Body of pancreas (tissue), 4 donors: ENCODE results near the gene TBC1D24. TPM values are rescaled to one million over a fixed set of nuclear protein-coding genes. Genes with fewer than 3 reads are reported as not detected.

Experiments used
- ATAC-seq: fragments of 150-250 bp; one replicate; pipeline ENCODE4 v1.9.1; 2016
- DNase-seq, 4 donors: peaks; one replicate each; pipeline ENCODE4 v3.0.0-alpha.2; 2019
- H3K27ac ChIP-seq, 4 donors: fragments of 200-600 bp; sonication (generic); 1 replicate in 3 of 4; 2 replicates in 1 of 4; pipeline versions ENCODE4 v1.5.1 to v1.6.1; 2016 to 2019; ENCODE audit warnings: mild to moderate bottlenecking in 1 of 4, mixed read lengths in 1 of 4, moderate library complexity in 1 of 4
- H3K27me3 ChIP-seq, 2 donors: fragments of 200-600 bp; sonication (generic); one replicate each; pipeline ENCODE4 v1.6.0; 2016; ENCODE audit warnings: mild to moderate bottlenecking in 1 of 2
- H3K36me3 ChIP-seq, 2 donors: fragments of 200-600 bp; sonication (generic); replicated peaks in 1 of 2; 2 replicates each; pipeline ENCODE4 v1.5.1; 2016; ENCODE audit warnings: low read depth in 2 of 2; ENCODE audit not compliant: insufficient read depth in 1 of 2
- H3K4me1 ChIP-seq: fragments of 200-600 bp; sonication (generic); one replicate; pipeline ENCODE4 v1.6.0; 2016
- H3K4me3 ChIP-seq, 2 donors: fragments of 200-600 bp; sonication (generic); 1 replicate in 1 of 2; 2 replicates in 1 of 2; pipeline ENCODE4 v1.5.1; 2016 to 2019
- H3K9me3 ChIP-seq, 3 donors: fragments of 200-600 bp; sonication (generic); 1 replicate in 2 of 3; 2 replicates in 1 of 3; pipeline ENCODE4 v1.5.1; 2016
- POLR2A ChIP-seq, 3 donors: fragments of 450-650 bp; IDR thresholded peaks; one replicate each; pipeline ENCODE4 v1.6.1; 2016; ENCODE audit warnings: antibody characterized with exemption in 3 of 3, mild to moderate bottlenecking in 2 of 3
- WGBS, 2 donors: methylation state at CpG; one replicate each; pipeline ENCODE4 v1.1.5; 2017; 5-methylcytosine and 5-hydroxymethylcytosine counted together
- intact Hi-C: fragments of 100-400 bp; cut with DNase I; formaldehyde crosslinking; loops from one replicate; pipeline ENCODE4 v1.15.1; 2023
- total RNA-seq, 2 donors: library from RNA; depleted of rRNA; stranded (reverse); fragments of >200 nt; gene quantifications; one replicate each; pipeline ENCODE4 v1.1.0, GENCODE V29; 2016
- TF ChIP-seq, protein P1 (sequence below), 7 experiments: fragments of 450-650 bp in 4 of 7; fragments of 200-600 bp in 3 of 7; sonication (generic) in 3 of 7; IDR thresholded peaks; one replicate each; pipeline ENCODE4 v1.5.1; 2016 to 2019; ENCODE audit warnings: antibody characterized with exemption in 7 of 7

Gene TBC1D24
- total RNA-seq, 2 donors from 2014 or later = 18.7 to 30.0 TPM

GRCh38 chr16:2428051-2428783, 46.7 kb upstream of the TBC1D24 start:
- ATAC-seq (peak; percentile 12), DNase-seq (peak; percentile 44 to 61 (median 54))
- Histone ChIP-seq H3K9me3 (no peaks in the 10 kb centered on the region), H3K4me3 (peak overlapping the region; percentile 13 to 45), H3K27ac (peak overlapping the region; percentile 33 to 83 (median 57)), H3K4me1 (peaks cover 18% of the 10 kb centered on the region), H3K27me3 (no peaks in the 10 kb centered on the region), H3K36me3 (no peaks in the 10 kb centered on the region)
- WGBS, 2 donors = 33 to 66% methylated on average over 12 to 28 of the region's 28 CpGs
- intact Hi-C loops = loop anchor here (5.0 kb wide), 1 partner anchor 91 kb away; no protein-coding TSS in a partner anchor
- TF ChIP-seq, protein P1, sequence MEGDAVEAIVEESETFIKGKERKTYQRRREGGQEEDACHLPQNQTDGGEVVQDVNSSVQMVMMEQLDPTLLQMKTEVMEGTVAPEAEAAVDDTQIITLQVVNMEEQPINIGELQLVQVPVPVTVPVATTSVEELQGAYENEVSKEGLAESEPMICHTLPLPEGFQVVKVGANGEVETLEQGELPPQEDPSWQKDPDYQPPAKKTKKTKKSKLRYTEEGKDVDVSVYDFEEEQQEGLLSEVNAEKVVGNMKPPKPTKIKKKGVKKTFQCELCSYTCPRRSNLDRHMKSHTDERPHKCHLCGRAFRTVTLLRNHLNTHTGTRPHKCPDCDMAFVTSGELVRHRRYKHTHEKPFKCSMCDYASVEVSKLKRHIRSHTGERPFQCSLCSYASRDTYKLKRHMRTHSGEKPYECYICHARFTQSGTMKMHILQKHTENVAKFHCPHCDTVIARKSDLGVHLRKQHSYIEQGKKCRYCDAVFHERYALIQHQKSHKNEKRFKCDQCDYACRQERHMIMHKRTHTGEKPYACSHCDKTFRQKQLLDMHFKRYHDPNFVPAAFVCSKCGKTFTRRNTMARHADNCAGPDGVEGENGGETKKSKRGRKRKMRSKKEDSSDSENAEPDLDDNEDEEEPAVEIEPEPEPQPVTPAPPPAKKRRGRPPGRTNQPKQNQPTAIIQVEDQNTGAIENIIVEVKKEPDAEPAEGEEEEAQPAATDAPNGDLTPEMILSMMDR (IDR thresholded peaks at IDR 0.05) = peak in 4 of 7 experiments; percentile 34 to 49 (median 40)
- TF ChIP-seq POLR2A (IDR thresholded peaks at IDR 0.05) = no peak

GRCh38 chr16:2428784-2429033, 46.2 kb upstream of the TBC1D24 start:
- H3K27me3 ChIP-seq = no peaks in the 10 kb centered on the region
- H3K4me3 ChIP-seq = peak overlapping the region; percentile 13 to 45
- DNase-seq (no peak), ATAC-seq (peak; percentile 58)
- 0 to 1% methylated on average over 14 to 19 of the region's 24 CpGs for WGBS, 2 donors
- intact Hi-C loops = loop anchor here (5.0 kb wide), 1 partner anchor 91 kb away; no protein-coding TSS in a partner anchor
- TF ChIP-seq, protein P1 (IDR thresholded peaks at IDR 0.05) = no peak
- TF ChIP-seq POLR2A (IDR thresholded peaks at IDR 0.05) = peak in 1 of 3 donors; percentile 6
- peaks cover 18% of the 10 kb centered on the region for H3K4me1 ChIP-seq
- H3K27ac ChIP-seq = peak overlapping the region; percentile 33 to 83 (median 57)
- H3K9me3 ChIP-seq = no peaks in the 10 kb centered on the region
- H3K36me3 ChIP-seq = no peaks in the 10 kb centered on the region

DNA sequence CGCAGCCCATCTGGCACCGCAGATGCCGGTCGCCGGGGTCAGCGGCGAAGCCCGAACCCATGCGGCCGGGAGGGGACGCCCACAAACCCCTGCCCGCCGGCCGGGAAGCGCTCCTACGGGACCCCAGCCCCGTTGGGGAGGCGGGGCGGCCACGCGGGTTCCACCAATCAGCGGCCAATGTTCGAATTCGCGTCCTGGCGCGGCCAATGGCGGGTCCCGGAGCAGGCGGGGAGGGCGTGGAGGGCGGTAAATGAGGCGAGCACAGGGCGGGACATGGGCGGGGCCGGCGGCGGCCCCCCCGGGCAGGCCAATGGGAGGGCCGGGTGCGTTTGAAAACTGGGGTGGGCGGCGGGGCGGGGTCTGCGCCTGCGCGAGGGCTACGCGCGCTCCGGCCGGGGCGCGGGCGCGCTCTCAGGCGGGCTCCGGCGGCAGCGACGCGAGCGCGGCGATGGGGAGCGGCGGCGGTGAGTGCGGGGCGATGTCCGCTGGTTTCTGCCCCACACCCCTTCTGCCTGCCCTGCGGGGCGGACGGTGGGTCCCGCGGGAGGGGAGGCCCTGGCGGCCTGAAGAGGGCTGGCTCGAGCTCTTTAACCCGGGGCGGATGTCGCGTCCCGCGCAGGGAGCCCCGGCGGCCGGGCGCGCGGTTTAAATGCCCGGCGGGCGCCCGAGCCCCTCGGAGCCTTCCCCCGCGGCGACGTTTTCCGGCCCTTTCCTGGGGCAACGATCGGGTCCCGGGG, 45.7 kb upstream of the TBC1D24 start, which contains the start of gene CCNF:
Gene CCNF, plus strand, starts transcription at position 414 of the 737 bp plus-strand sequence. Its CDS starts 35 bp downstream, at position 449.
- peak within 1 kb of the TSS; percentile 45 to 56 for H3K4me3 ChIP-seq
- WGBS, 2 donors = 0% methylated on average over 7 to 85 of the region's 103 CpGs
- H3K9me3 ChIP-seq = no peaks in the 10 kb centered on the region
- DNase-seq (peak; percentile 98), ATAC-seq (peak; percentile 98)
- no peaks in the 10 kb centered on the region for H3K27me3 ChIP-seq
- H3K27ac ChIP-seq = peak within 1 kb of the TSS; percentile 37 to 83 (median 62)
- intact Hi-C loops = loop anchor here (5.0 kb wide), 1 partner anchor 92 kb away; no protein-coding TSS in a partner anchor
- H3K4me1 ChIP-seq = peaks cover 18% of the 10 kb centered on the region
- TF ChIP-seq, protein P1 (IDR thresholded peaks at IDR 0.05) = peak in 4 of 7 experiments; percentile 9 to 49 (median 24)
- TF ChIP-seq POLR2A (IDR thresholded peaks at IDR 0.05) = peak in 2 of 3 donors; percentile 55 to 60
- no peaks in the 10 kb centered on the region for H3K36me3 ChIP-seq

- no peaks in the 10 kb centered on the region for H3K27me3 ChIP-seq
- DNase-seq (no peak), ATAC-seq (peak; percentile 1)
- H3K4me1 ChIP-seq = peaks cover 18% of the 10 kb centered on the region
- no peaks in the 10 kb centered on the region for H3K36me3 ChIP-seq
- WGBS, 2 donors = 8 to 19% methylated on average over 15 to 46 of the region's 46 CpGs
- peak overlapping the region; percentile 40 to 56 for H3K4me3 ChIP-seq
- no peak for TF ChIP-seq POLR2A (IDR thresholded peaks at IDR 0.05)
- TF ChIP-seq, protein P1 (IDR thresholded peaks at IDR 0.05) = peak in 3 of 7 experiments; percentile 12 to 26 (median 12)
- H3K9me3 ChIP-seq = no peaks in the 10 kb centered on the region
- intact Hi-C loops = loop anchor here (5.0 to 10.0 kb wide), 2 partner anchors 65 to 93 kb away; no protein-coding TSS in a partner anchor
- H3K27ac ChIP-seq = peak overlapping the region in 3 of 4 donors; percentile 47 to 77 (median 60)
These were observed 44.9 kb upstream of the TBC1D24 start for GRCh38 chr16:2429771-2430663.
